Fibroblast of villous mesenchyme (primary cell): ENCODE measurements around the gene POLE. TPM values are rescaled to one million over a fixed set of nuclear protein-coding genes. Genes with fewer than 3 reads are reported as not detected.

Source experiments
- DNase-seq: peaks from one replicate; pipeline ENCODE4 v3.0.0-alpha.2; 2010; ENCODE audit warnings: low read depth
- H3K4me3 ChIP-seq: 2 replicates; pipeline ENCODE4 v1.5.1; 2011; ENCODE audit warnings: low read depth, mild to moderate bottlenecking, low read length
- CTCF ChIP-seq: IDR thresholded peaks from 2 replicates; pipeline ENCODE4 v1.5.1; 2012; ENCODE audit warnings: low read depth, mild to moderate bottlenecking, low read length; ENCODE audit not compliant: insufficient read depth
- total RNA-seq: library from RNA; depleted of rRNA; stranded (reverse); fragments of >200 nt; gene quantifications from 2 replicates; pipeline ENCODE4 v1.2.3, GENCODE V29; 2012

The POLE gene
- total RNA-seq, 1 donor, result 26.3 TPM

- no peak overlapping the region for H3K4me3 ChIP-seq
- DNase-seq, result no peak
- TF ChIP-seq CTCF, result no peak
These were observed 71.5 kb downstream of the POLE start for GRCh38 chr12:132615579-132616038.

- peak; percentile 85 for DNase-seq
- peak; percentile 88 for TF ChIP-seq CTCF
- H3K4me3 ChIP-seq, result no peak overlapping the region
These were observed 72.1 kb downstream of the POLE start for GRCh38 chr12:132614861-132615578.

GRCh38 chr12:132614029-132614428 lies 73.1 kb downstream of the POLE start:
- TF ChIP-seq CTCF, result no peak
- H3K4me3 ChIP-seq, result no peak overlapping the region
- DNase-seq, result no peak

- TF ChIP-seq CTCF, result no peak
- no peak for DNase-seq
- no peak overlapping the region for H3K4me3 ChIP-seq
These were observed 75.5 kb downstream of the POLE start for GRCh38 chr12:132611620-132612019.

GRCh38 chr12:132610866-132611602 lies 76.1 kb downstream of the POLE start:
- no peak for DNase-seq
- no peak for TF ChIP-seq CTCF
- H3K4me3 ChIP-seq, result no peak overlapping the region

GRCh38 chr12:132610051-132610759 lies 76.9 kb downstream of the POLE start, which contains the start of gene LRCOL1:
Gene LRCOL1 (minus strand): TSS chr12:132610582. CDS start chr12:132606251, 4,331 bp downstream.
- H3K4me3 ChIP-seq, result peak within 1 kb of the TSS; percentile 25
- no peak for TF ChIP-seq CTCF
- peak; percentile 61 for DNase-seq
